Liver (tissue), 9 donors: ENCODE measurements around the gene BRIP1. TPM values are rescaled to one million over a fixed set of nuclear protein-coding genes. Genes with fewer than 3 reads are reported as not detected.

ENCODE experiments used
- DNase-seq: peaks from one replicate; pipeline ENCODE4 v3.0.0-alpha.2; 2017; ENCODE audit warnings: low spot score
- H3K27ac ChIP-seq, 2 donors: one replicate each; pipeline ENCODE4 v1.7.0; 2013; ENCODE audit warnings: inconsistent platforms in 2 of 2, low read length in 2 of 2, control low read depth in 1 of 2, low read depth in 1 of 2, mild to moderate bottlenecking in 1 of 2
- H3K27me3 ChIP-seq, 4 donors: one replicate each; pipeline versions ENCODE4 v1.6.1 to v1.7.0; 2013; ENCODE audit warnings: low read length in 3 of 4, inconsistent platforms in 1 of 4, mild to moderate bottlenecking in 1 of 4, moderate library complexity in 1 of 4; ENCODE audit not compliant: control insufficient read depth in 4 of 4, insufficient read depth in 4 of 4
- H3K36me3 ChIP-seq, 4 donors: one replicate each; pipeline versions ENCODE4 v1.6.1 to v1.7.0; 2013; ENCODE audit warnings: low read length in 3 of 4, mild to moderate bottlenecking in 3 of 4, low read depth in 1 of 4, moderate library complexity in 1 of 4; ENCODE audit not compliant: control insufficient read depth in 4 of 4, insufficient read depth in 3 of 4
- H3K4me1 ChIP-seq, 4 donors: one replicate each; pipeline versions ENCODE4 v1.6.1 to v1.7.0; 2013; ENCODE audit warnings: low read length in 3 of 4, mild to moderate bottlenecking in 3 of 4, moderate library complexity in 1 of 4; ENCODE audit not compliant: control insufficient read depth in 4 of 4, insufficient read depth in 4 of 4
- H3K4me3 ChIP-seq, 3 donors: one replicate each; pipeline versions ENCODE4 v1.6.1 to v1.7.0; 2013; ENCODE audit warnings: low read length in 3 of 3, control low read depth in 1 of 3, low read depth in 1 of 3, mild to moderate bottlenecking in 1 of 3
- H3K9ac ChIP-seq, 2 donors: one replicate each; pipeline ENCODE4 v1.7.0; 2013; ENCODE audit warnings: low read length in 2 of 2, mild to moderate bottlenecking in 2 of 2, moderate library complexity in 2 of 2, control low read depth in 1 of 2, low read depth in 1 of 2
- H3K9me3 ChIP-seq, 4 donors: one replicate each; pipeline versions ENCODE4 v1.6.1 to v1.7.0; 2013; ENCODE audit warnings: low read length in 3 of 4; ENCODE audit not compliant: control insufficient read depth in 4 of 4
- ATF3 ChIP-seq: IDR thresholded peaks from 2 replicates; pipeline ENCODE4 v1.6.1; 2016; ENCODE audit warnings: antibody characterized with exemption
- CTCF ChIP-seq: fragments of 150-350 bp; IDR thresholded peaks from 2 replicates; pipeline ENCODE4 v1.5.1; 2017; ENCODE audit warnings: improper control_type of control experiment, low read depth, low read length; ENCODE audit not compliant: missing input control
- EGR1 ChIP-seq, 2 donors: IDR thresholded peaks; 2 replicates each; pipeline ENCODE4 v1.6.1; 2016 to 2018; ENCODE audit warnings: antibody characterized with exemption in 2 of 2, low read depth in 2 of 2
- FOXA1 ChIP-seq: IDR thresholded peaks from 2 replicates; pipeline ENCODE4 v1.6.1; 2016; ENCODE audit warnings: antibody characterized with exemption
- FOXA2 ChIP-seq: IDR thresholded peaks from 2 replicates; pipeline ENCODE4 v1.6.1; 2016; ENCODE audit warnings: antibody characterized with exemption
- GABPA ChIP-seq, 2 donors: IDR thresholded peaks in 1 of 2; conservative IDR thresholded peaks in 1 of 2; 2 replicates each; pipeline ENCODE4 v1.6.1; 2016; ENCODE audit warnings: antibody characterized with exemption in 2 of 2, mild to moderate bottlenecking in 1 of 2, moderate library complexity in 1 of 2
- HNF4A ChIP-seq, 2 donors: conservative IDR thresholded peaks; 2 replicates each; pipeline ENCODE4 v1.6.1; 2016; ENCODE audit warnings: antibody characterized with exemption in 2 of 2, mild to moderate bottlenecking in 2 of 2
- HNF4G ChIP-seq: IDR thresholded peaks from 2 replicates; pipeline ENCODE4 v1.6.1; 2016; ENCODE audit warnings: antibody characterized with exemption
- JUND ChIP-seq, 2 donors: IDR thresholded peaks; 2 replicates each; pipeline ENCODE4 v1.6.1; 2016; ENCODE audit warnings: antibody characterized with exemption in 2 of 2
- MAX ChIP-seq: IDR thresholded peaks from 2 replicates; pipeline ENCODE4 v1.6.1; 2016; ENCODE audit warnings: antibody characterized with exemption
- NR2F2 ChIP-seq: IDR thresholded peaks from 2 replicates; pipeline ENCODE4 v1.6.1; 2016; ENCODE audit warnings: antibody characterized with exemption
- RAD21 ChIP-seq, 2 donors: IDR thresholded peaks; 2 replicates each; pipeline ENCODE4 v1.6.1; 2016; ENCODE audit warnings: antibody characterized with exemption in 2 of 2, mild to moderate bottlenecking in 2 of 2
- REST ChIP-seq: IDR thresholded peaks from 2 replicates; pipeline ENCODE4 v1.6.1; 2016; ENCODE audit warnings: antibody characterized with exemption, mild to moderate bottlenecking
- RXRA ChIP-seq, 2 donors: IDR thresholded peaks; 2 replicates each; pipeline ENCODE4 v1.6.1; 2017 to 2018; ENCODE audit warnings: antibody characterized with exemption in 2 of 2, mild to moderate bottlenecking in 1 of 2
- SP1 ChIP-seq: IDR thresholded peaks from 2 replicates; pipeline ENCODE4 v1.6.1; 2018; ENCODE audit warnings: antibody characterized with exemption, mild to moderate bottlenecking
- TAF1 ChIP-seq: conservative IDR thresholded peaks from 2 replicates; pipeline ENCODE4 v1.6.1; 2016; ENCODE audit warnings: antibody characterized with exemption, mild to moderate bottlenecking
- YY1 ChIP-seq: IDR thresholded peaks from 2 replicates; pipeline ENCODE4 v1.6.1; 2016; ENCODE audit warnings: antibody characterized with exemption, mild to moderate bottlenecking
- ZBTB33 ChIP-seq: IDR thresholded peaks from 2 replicates; pipeline ENCODE4 v1.6.1; 2016; ENCODE audit warnings: antibody characterized with exemption
- WGBS: extraction: QIAGEN DNeasy Blood & Tissue Kit; methylation state at CpG from one replicate; pipeline ENCODE4 v1.1.7; 2013; 5-methylcytosine and 5-hydroxymethylcytosine counted together
- polyA plus RNA-seq, 2 donors: library from polyadenylated mRNA; stranded (reverse) in 1 of 2; unstranded in 1 of 2; fragments of 200-250 nt in 1 of 2; fragments of >200 nt in 1 of 2; fragmentation: Nextera tagmentation in 1 of 2; extraction: Ambion mirVana in 1 of 2; gene quantifications; one replicate each; pipeline versions ENCODE4 v1.2.1 to v1.2.3, GENCODE V29; 2013 to 2015
- total RNA-seq, 2 donors: library from RNA; depleted of rRNA; stranded (reverse); fragments of >200 nt; gene quantifications; one replicate each; pipeline ENCODE4 v1.2.3, GENCODE V29; 2014
- donor health status: healthy.
- donor health status: healthy.
- donor health status: healthy.
- donor health status: healthy.
- donor health status: healthy.

BRIP1 gene
- total and polyA plus RNA-seq, 4 donors: 0.24 to 10.3 (median 0.90) TPM

GRCh38 chr17:61768405-61768804, 94.9 kb downstream of the BRIP1 start:
- WGBS: 96% methylated on average over 3 of the region's 3 CpGs
- no peak overlapping the region for H3K4me3 ChIP-seq
- no peak for TF ChIP-seq RXRA (IDR thresholded peaks at IDR 0.05)
- TF ChIP-seq HNF4A (conservative IDR thresholded peaks at IDR 0.05): no peak
- no peak for TF ChIP-seq EGR1 (IDR thresholded peaks at IDR 0.05; ENCODE audit: low read depth in 2 of 2)
- TF ChIP-seq FOXA2: no peak
- no peak for TF ChIP-seq GABPA (IDR thresholded peaks at IDR 0.05 in 1 of 2, conservative IDR thresholded peaks at IDR 0.05 in 1 of 2)
- TF ChIP-seq RAD21 (IDR thresholded peaks at IDR 0.05): no peak
- no peak for TF ChIP-seq ZBTB33
- no peak for TF ChIP-seq TAF1
- no peak for DNase-seq
- no peaks in the 10 kb centered on the region for H3K4me1 ChIP-seq
- no peak overlapping the region for H3K27ac ChIP-seq
- H3K9ac ChIP-seq: no peak overlapping the region
- H3K27me3 ChIP-seq: no peaks in the 10 kb centered on the region
- H3K9me3 ChIP-seq: peaks cover 0 to 7% (median 1%) of the 10 kb centered on the region in 4 donors
- peaks cover 0 to 2% (median 0%) of the 10 kb centered on the region in 4 donors for H3K36me3 ChIP-seq

GRCh38 chr17:61766520-61766919, 96.8 kb downstream of the BRIP1 start:
- WGBS: 95% methylated on average over 2 of the region's 2 CpGs
- Histone ChIP-seq H3K9ac (no peak overlapping the region), H3K4me1 (no peaks in the 10 kb centered on the region), H3K36me3 (peaks cover 0 to 2% (median 0%) of the 10 kb centered on the region in 4 donors), H3K9me3 (peaks cover 0 to 7% (median 1%) of the 10 kb centered on the region in 4 donors), H3K27ac (no peak overlapping the region), H3K27me3 (no peaks in the 10 kb centered on the region), H3K4me3 (no peak overlapping the region)
- no peak for TF ChIP-seq RXRA (IDR thresholded peaks at IDR 0.05)
- no peak for TF ChIP-seq FOXA1
- TF ChIP-seq REST: no peak
- no peak for TF ChIP-seq ATF3
- TF ChIP-seq ZBTB33: no peak
- no peak for TF ChIP-seq JUND (IDR thresholded peaks at IDR 0.05)
- no peak for TF ChIP-seq HNF4G
- no peak for TF ChIP-seq FOXA2
- TF ChIP-seq EGR1 (IDR thresholded peaks at IDR 0.05; ENCODE audit: low read depth in 2 of 2): no peak
- TF ChIP-seq SP1: no peak
- TF ChIP-seq YY1: no peak
- no peak for TF ChIP-seq NR2F2
- TF ChIP-seq CTCF: no peak
- no peak for TF ChIP-seq MAX
- TF ChIP-seq HNF4A (conservative IDR thresholded peaks at IDR 0.05): no peak
- no peak for TF ChIP-seq GABPA (IDR thresholded peaks at IDR 0.05 in 1 of 2, conservative IDR thresholded peaks at IDR 0.05 in 1 of 2)
- DNase-seq: no peak
